GM13976 (cell line): Measurements from ENCODE around the gene UBALD2.

Source experiments
- DNase-seq: peaks from one replicate; pipeline ENCODE4 v3.0.0; 2012; ENCODE audit warnings: low spot score
- in situ Hi-C: fragments of 300-500 bp; cut with MboI; formaldehyde crosslinking; loops from one replicate; pipeline ENCODE4 v1.12.0; 2022; ENCODE audit warnings: low sequenced_read_pairs, mixed read lengths, inconsistent platforms; ENCODE audit not compliant: unreplicated experiment
- TF ChIP-seq, protein P1 (sequence below): IDR thresholded peaks from 2 replicates; pipeline ENCODE4 v1.5.1; 2012; ENCODE audit warnings: borderline replicate concordance, mild to moderate bottlenecking; ENCODE audit not compliant: insufficient read depth; ENCODE audit errors: extremely low read depth, missing control alignments, control extremely low read depth

UBALD2 gene

DNA sequence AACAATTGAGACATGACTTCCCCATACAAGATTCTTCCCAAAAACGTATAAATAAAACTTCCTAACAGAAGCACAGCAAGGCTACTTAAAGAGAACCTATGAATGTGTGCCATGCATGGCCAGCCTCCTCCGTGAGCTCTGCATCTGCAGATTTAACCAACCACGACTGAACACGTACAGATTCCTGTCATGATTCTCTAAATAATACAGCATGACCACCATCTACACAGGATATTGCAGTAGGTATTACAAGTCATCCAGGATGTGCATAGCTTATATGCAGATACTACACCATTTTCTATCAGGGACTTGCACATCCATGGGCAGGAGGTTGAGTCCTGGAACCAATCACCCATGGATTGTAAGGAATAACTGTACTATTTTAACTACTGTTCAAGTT lies 44.3 kb downstream of the UBALD2 start:
- in situ Hi-C loops = no loop called here
- DNase-seq = no peak
- TF ChIP-seq, protein P1, sequence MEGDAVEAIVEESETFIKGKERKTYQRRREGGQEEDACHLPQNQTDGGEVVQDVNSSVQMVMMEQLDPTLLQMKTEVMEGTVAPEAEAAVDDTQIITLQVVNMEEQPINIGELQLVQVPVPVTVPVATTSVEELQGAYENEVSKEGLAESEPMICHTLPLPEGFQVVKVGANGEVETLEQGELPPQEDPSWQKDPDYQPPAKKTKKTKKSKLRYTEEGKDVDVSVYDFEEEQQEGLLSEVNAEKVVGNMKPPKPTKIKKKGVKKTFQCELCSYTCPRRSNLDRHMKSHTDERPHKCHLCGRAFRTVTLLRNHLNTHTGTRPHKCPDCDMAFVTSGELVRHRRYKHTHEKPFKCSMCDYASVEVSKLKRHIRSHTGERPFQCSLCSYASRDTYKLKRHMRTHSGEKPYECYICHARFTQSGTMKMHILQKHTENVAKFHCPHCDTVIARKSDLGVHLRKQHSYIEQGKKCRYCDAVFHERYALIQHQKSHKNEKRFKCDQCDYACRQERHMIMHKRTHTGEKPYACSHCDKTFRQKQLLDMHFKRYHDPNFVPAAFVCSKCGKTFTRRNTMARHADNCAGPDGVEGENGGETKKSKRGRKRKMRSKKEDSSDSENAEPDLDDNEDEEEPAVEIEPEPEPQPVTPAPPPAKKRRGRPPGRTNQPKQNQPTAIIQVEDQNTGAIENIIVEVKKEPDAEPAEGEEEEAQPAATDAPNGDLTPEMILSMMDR = no peak

DNA sequence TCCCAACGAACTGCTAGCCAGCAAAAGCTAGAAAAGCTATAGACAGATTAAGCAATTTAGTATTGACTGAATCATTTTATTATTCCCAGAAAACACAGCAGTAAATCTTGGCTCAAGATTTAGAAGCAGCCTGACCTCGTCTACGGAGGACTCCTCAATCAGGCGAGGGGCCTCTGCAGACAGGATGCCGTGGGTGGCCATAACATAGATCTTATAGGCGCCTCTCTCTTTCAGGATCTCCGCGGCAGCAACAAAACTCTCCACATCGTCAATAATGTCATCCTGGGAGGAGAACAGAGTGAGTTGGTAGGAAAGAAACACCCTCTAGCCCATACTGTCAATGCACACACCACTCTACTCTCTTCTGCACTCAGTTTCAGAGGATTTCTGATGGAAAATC lies 47.6 kb downstream of the UBALD2 start:
- in situ Hi-C loops = no loop called here
- TF ChIP-seq, protein P1 = no peak
- no peak for DNase-seq

DNA sequence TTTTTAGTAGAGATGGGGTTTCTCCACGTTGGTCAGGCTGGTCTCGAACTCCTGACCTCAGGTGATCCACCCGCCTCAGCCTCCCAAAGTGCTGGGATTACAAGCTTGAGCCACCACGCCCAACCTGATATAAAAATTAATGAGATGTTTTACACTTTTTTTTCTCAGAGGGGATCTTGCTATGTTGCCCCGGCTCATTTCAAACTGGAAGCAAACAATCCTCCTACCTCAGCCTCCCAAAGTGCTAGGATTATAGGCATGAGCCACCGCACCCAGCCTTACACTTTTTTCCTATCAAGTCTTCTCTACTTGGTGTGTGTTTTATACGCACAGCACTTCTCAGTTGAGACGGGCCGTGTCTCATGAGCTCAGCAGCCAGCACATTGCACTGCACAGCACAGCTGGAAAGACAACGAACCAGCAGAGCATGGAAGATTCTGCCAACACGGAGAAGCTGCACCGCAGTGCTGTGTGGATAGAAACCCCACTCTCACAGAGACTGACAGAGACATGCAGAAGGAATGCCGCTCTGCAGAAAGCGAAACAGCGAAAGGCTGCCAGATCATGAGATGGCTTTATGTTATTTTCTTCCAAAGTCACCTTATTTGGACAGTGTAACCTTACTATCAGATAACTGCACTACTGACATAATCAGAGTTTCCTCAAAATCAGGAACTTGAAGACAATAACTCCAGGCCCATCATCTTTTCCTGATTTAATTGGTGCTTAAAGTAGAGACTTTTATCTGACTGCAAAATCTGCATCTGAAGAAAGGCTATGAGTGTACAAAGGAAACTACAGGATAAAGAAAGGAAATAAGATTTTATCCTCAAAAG lies 49.5 kb downstream of the UBALD2 start:
- in situ Hi-C loops = no loop called here
- no peak for DNase-seq

DNA sequence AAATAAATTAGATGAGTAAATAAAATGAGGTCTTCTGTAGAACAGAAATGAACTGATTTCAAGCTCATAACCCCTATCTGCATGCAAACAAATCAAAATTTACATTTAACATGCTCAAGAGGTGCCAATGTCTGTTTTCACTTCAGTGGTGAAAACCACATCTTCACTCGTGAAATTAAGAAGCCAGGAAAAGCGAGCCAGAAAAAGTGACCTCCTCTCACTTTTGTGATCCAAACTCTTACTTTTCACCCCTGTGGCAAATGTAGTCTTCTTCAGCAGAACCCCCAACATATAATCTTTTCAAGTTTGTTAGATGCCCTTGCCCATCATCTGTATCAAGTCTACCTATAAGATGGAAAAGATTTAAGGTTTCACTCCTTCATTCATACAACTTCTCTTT lies 52.4 kb downstream of the UBALD2 start:
- no peak for DNase-seq
- in situ Hi-C loops = no loop called here
- TF ChIP-seq, protein P1 = no peak

More for the DNA sequence above, 49.5 kb downstream of the UBALD2 start:
- TF ChIP-seq, protein P1 = no peak

DNA sequence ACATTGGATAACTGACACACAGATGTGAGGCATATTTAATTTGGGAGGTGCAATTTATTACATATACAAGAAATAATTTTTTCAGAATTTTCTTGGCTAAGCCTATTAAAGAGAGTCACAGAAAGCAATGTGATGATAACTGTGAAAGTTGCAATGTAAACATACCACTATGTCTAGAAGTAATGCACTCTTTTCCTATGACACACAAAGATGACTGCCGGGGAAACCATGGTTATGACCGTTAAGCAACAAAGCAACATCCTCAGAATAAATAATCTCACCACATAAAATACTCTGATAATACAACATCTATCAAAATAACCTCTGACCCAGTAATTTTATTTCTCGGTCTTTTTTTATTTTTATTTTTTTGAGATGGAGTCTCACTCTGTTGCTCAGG lies 53.4 kb downstream of the UBALD2 start:
- no peak for DNase-seq
- TF ChIP-seq, protein P1 = no peak
- in situ Hi-C loops = no loop called here
